GM19193 (cell line): Measurements from ENCODE around the gene PTPRK.

Experiments used
- POLR2A ChIP-seq: IDR thresholded peaks from 4 replicates; pipeline ENCODE4 v1.6.1; 2011; ENCODE audit not compliant: insufficient read depth, insufficient read length; ENCODE audit errors: extremely low read depth

Gene PTPRK

GRCh38 chr6:127968394-127968793, 552.0 kb downstream of the PTPRK start:
- no peak for TF ChIP-seq POLR2A

DNA sequence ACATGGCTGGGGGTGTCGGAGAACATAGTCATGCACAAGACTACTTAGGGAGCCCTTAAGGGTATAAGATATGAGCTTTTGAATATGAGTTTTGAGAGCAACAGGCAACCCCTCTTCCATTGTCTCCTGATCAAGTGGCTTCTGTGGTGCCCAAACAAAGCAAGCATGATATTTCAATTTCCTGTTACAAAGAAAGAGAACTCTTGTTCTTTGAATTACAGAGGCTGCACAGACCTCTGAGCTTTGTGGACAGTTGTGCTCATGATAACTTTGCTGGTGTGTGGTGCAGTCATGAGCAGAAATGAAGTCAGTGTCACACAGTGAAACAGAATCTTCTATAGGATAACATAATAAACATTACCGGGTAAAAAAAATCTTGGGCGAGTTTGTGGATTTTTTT, 552.7 kb downstream of the PTPRK start:
- no peak for TF ChIP-seq POLR2A

GRCh38 chr6:127966616-127967015, 553.8 kb downstream of the PTPRK start:
- TF ChIP-seq POLR2A = no peak

GRCh38 chr6:127963495-127963894, 556.9 kb downstream of the PTPRK start:
- no peak for TF ChIP-seq POLR2A

GRCh38 chr6:127959869-127960268, 560.5 kb downstream of the PTPRK start:
- no peak for TF ChIP-seq POLR2A

DNA sequence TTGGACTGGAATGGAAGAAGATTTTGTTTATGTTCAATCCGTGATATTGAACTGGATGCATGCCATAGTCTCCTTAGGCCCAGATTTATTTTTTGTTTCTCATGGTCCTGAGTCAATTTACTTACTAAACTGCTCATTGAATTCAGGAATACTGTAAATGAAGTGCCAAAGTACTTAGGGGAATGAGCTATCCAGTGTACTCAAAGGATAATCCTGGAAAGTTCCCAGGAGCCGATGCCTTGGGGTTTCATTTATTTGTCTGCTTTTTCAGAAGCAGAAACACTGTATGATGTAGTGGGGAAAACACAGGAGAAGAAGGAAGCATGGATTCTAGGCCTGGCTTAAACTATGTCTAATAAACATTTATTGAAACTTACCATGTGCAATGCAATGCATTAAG, 563.4 kb downstream of the PTPRK start:
- TF ChIP-seq POLR2A = no peak

DNA sequence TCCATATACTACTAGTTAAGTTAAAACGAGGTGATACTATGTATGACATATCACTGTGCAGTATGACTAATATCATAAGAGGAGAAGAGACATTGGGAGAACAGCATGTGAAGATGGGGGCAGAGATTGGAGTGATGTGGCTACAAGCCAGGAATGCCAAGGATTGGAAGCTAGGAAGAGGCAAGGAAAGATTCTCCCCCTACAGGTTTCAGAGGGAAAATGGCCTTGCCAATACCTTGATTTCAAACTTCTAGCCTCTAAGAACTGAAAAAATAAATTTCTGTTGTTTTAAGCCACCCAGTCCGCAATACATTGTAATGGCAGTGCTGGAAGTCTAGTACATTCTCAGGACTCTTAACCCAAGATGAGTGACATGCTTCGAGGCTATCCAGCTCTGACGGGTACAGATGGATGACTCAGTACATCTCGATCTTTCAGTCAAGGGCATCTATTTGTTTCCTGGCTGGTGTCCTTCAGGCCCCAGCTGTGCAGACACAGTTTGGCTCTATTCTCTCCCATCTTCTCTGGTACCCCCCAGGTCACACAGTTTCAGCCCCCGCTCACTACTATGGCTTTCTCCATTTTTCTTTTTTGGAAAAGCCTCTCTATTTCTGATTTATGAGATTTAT, 564.0 kb downstream of the PTPRK start:
- no peak for TF ChIP-seq POLR2A

- no peak for TF ChIP-seq POLR2A
Observed at GRCh38 chr6:127954082-127954481, 566.3 kb downstream of the PTPRK start.

DNA sequence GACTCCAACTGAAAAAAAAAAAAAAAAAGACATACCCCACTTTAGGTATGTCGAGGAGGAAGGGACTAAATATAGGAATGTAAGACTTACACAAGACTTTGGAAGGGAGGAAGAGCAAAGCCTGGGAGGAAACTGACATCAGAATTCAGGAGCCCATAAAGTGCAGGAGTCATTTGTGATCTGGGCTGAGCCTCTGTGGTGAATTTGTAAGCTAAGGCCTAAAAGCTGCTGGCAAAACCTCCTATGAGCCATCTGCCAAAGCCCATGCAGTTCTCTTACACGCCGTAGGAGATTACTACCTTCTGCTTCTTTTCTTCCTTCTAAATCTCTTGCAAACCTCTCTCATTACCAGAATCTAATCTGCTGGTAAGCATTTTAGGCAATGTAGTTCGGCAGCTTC, 567.6 kb downstream of the PTPRK start:
- TF ChIP-seq POLR2A = no peak

- TF ChIP-seq POLR2A = no peak
Observed at GRCh38 chr6:127952176-127952575, 568.2 kb downstream of the PTPRK start.

DNA sequence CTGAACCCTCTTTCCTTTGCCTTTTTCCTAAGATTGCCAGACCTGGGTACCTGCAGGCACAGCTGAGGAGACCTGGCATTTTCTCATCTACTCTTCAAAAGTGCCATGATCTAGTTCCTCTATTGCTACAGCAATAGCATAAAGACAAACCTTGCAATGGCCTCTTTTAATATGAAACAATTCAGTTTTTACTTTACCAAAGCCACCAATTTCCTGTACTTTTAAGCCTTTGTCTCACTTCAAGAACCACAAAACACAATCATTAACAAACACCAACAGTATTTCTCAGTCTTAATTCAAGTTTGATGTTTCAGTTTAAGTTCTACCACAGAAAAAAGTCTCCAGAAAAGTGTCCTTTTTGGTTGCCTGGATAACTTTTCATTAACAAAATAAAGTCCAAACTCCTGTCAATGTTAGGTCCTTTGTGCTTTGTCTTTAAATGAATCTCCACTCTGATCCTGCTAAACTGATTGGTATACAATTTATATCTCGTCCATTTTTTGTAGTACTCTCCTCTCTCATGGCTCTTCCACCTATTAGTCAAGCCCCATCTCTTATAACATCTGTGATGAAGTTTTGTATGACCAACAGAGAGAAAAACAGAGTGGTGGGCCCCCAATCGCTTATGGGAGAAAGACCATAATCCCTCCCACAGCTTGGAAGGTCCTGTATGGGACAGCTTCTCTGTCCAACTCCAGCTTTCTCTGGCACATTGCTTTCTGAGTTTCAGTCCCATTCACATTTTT, 569.1 kb downstream of the PTPRK start:
- TF ChIP-seq POLR2A = no peak

DNA sequence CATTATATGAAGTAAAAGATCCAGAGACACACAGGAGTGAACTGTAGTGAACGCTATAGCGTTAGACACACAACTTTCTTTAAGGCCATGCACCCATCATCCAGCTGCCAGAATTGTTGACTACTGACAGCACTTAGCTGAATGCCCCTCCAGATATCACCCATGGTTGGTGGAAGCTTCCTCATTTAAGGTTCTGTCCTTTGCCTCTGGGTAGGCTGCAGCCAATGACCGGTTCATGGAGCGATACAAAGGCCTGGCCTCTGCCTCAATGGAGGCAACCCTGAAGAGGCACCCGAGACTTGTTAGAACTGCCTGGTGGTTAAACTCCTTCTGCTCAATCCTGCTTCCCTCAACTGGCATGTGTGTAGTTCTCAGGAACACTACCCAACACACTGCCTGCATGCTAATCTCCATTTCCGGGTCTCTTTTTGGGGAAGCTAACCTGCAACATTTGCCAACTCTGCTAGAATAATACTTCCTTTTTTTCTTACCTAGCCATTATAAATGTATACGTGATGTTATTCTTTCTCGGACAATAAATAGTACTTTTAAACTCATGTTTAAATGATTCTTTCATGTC, 569.7 kb downstream of the PTPRK start:
- TF ChIP-seq POLR2A = no peak

GRCh38 chr6:127949251-127949650, 571.1 kb downstream of the PTPRK start:
- TF ChIP-seq POLR2A = no peak

DNA sequence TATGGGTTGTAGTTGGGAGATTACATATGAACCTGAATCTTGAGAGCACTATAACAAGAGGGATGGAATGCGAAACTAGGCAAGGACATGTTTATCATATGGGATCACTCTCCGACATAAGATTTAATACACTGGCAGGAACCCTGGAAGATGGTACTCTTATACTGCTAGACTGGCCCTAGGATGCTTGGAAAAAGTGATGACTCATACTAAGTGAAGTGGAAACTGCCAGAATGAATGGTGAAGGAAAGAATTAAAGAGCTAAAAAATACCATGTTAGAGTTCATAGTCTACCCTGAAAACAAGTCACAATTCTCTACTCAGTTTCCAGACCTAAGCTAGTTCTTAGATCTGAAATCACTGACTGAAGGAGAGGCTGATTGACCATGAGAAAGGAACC, 574.0 kb downstream of the PTPRK start:
- no peak for TF ChIP-seq POLR2A

DNA sequence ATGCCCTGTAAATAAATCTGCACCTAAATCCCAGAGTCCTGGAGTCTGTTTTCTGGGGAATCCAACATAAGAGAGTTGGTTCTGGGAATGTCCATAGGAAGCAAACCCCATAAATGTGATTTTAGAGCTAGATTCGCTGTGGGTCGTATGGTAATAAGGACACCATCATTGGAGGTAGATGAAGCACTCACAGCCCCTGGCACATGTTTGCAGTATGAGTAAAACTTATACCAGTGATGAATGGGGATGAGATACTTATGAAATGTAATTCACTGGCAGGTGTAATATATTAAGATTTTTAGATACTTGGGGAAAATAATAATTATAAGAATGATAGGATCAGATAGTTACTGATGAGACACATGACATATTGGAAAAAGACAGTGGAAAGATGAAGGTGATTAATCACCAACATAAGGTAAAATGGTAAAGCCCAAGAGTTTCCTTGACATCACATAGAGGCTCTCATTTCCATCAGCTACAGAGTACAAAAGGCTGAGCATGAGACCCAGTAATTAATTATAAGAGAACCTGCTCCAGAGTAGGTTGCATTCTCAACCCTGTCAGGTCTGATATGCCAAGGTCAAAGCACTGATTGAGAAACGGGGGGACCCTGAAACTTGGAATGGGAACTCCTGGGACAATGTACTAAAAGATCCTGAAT, 574.8 kb downstream of the PTPRK start:
- TF ChIP-seq POLR2A = no peak

DNA sequence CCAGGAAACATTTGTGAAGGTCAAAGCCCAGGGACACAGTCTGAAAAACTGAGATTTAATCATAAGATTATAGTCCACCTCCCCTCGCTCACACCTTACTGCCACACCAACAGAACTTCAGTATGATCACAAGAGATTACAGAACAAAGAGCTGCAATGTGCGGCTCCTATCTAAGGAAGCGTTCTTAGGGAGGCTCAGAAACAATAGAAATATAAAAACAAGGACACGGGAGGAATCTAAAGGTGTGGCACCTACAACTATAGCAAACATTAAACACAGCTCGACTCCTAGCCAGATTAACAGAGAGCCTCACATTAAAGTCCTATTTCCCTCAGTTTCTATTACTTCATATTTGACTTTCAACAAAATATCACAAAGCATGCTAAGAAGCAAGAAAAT, 579.2 kb downstream of the PTPRK start:
- TF ChIP-seq POLR2A = no peak
